GM12878 (cell line): ENCODE measurements around the gene DISC1. TPM values are rescaled to one million over a fixed set of nuclear protein-coding genes. Genes with fewer than 3 reads are reported as not detected.

Experiments
- ATAC-seq: fragments of 200-7000 bp; cut with Tn5 transposase; 3 replicates; pipeline ENCODE4 v1.9.1; 2020; ENCODE audit warnings: mild to moderate bottlenecking, moderate library complexity
- BruUV-seq: library from RNA; stranded (reverse); fragments of 400-500 nt; replicated peaks from 2 replicates; lab custom pipeline; 2021; lab: Mats Ljungman, UMichigan
- CTCF ChIA-PET: fragments of 300-600 bp; sonication (Branson Sonifier 250); formaldehyde crosslinking; extraction: SDS; loops from one replicate; lab custom pipeline; 2021; ENCODE audit warnings: inconsistent platforms; lab: Yijun Ruan, JAX
- POLR2A ChIA-PET: fragments of 350-600 bp; formaldehyde crosslinking; extraction: SDS; loops from one replicate; lab custom pipeline; 2021; ENCODE audit warnings: inconsistent platforms; lab: Charles Lee
- RAD21 ChIA-PET: fragments of 300-600 bp; sonication (Branson Sonifier 250); formaldehyde crosslinking; loops from one replicate; lab custom pipeline; 2023; ENCODE audit warnings: antibody characterized with exemption; ENCODE audit not compliant: unreplicated experiment; lab: Charles Lee
- SMC1A ChIA-PET: fragments of 300-600 bp; sonication (Branson Sonifier 250); formaldehyde crosslinking; loops from one replicate; lab custom pipeline; 2023; ENCODE audit not compliant: unreplicated experiment, uncharacterized antibody; lab: Charles Lee
- DNase-seq: peaks from one replicate; pipeline ENCODE4 v3.0.0-alpha.2; 2011; ENCODE audit warnings: low read depth, low spot score
- FAIRE-seq: peaks from 3 replicates; lab custom pipeline; 2011; peaks lifted over from hg19 to GRCh38; lab: Jason Lieb, UNC
- H2AFZ ChIP-seq: 2 replicates; pipeline ENCODE4 v1.6.0; 2011; ENCODE audit warnings: low read depth, low read length, control low read depth; ENCODE audit not compliant: control insufficient read depth
- H3K27ac ChIP-seq: 2 replicates; pipeline ENCODE4 v1.5.1; 2011; ENCODE audit warnings: control low read depth; ENCODE audit not compliant: control insufficient read depth, insufficient read depth
- H3K27me3 ChIP-seq, 2 experiments: replicated peaks in 1 of 2; 2 replicates each; pipeline versions ENCODE4 v1.6.0 to v1.6.1; 2011; ENCODE audit warnings: low read length in 1 of 2; ENCODE audit not compliant: control insufficient read depth in 2 of 2, insufficient read depth in 2 of 2
- H3K36me3 ChIP-seq, 2 experiments: 2 replicates each; pipeline ENCODE4 v1.5.1; 2011; ENCODE audit warnings: low read length in 1 of 2; ENCODE audit not compliant: control insufficient read depth in 2 of 2, insufficient read depth in 2 of 2
- H3K4me1 ChIP-seq: 2 replicates; pipeline ENCODE4 v1.6.1; 2011; ENCODE audit warnings: mild to moderate bottlenecking, low read length, moderate library complexity, mixed read lengths; ENCODE audit not compliant: control insufficient read depth, insufficient read depth
- H3K4me2 ChIP-seq: 2 replicates; pipeline ENCODE4 v1.6.0; 2011; ENCODE audit warnings: control low read depth; ENCODE audit not compliant: control insufficient read depth, insufficient read depth
- H3K4me3 ChIP-seq: fragments of 200-600 bp; sonication (generic); 2 replicates; pipeline ENCODE4 v1.5.1; 2016
- H3K79me2 ChIP-seq: 2 replicates; pipeline ENCODE4 v1.6.0; 2011; ENCODE audit warnings: low read length; ENCODE audit not compliant: control insufficient read depth, insufficient read depth
- H3K9ac ChIP-seq: 2 replicates; pipeline ENCODE4 v1.8.0; 2011; ENCODE audit warnings: low read length, control low read depth, mixed read lengths; ENCODE audit not compliant: control insufficient read depth, insufficient read depth
- H3K9me3 ChIP-seq: replicated peaks from 3 replicates; pipeline ENCODE4 v1.5.1; 2011; ENCODE audit warnings: mild to moderate bottlenecking, low read length; ENCODE audit not compliant: control insufficient read depth, insufficient read depth
- H4K20me1 ChIP-seq: 2 replicates; pipeline ENCODE4 v1.6.0; 2011; ENCODE audit not compliant: control insufficient read depth, insufficient read depth
- BHLHE40 ChIP-seq, 2 experiments: fragments of 450-650 bp in 1 of 2; IDR thresholded peaks; 2 replicates each; pipeline ENCODE4 v1.6.1; 2011 to 2017; ENCODE audit warnings: low read depth in 2 of 2, borderline replicate concordance in 1 of 2, improper control_type of control experiment in 1 of 2, low read length in 1 of 2, mild to moderate bottlenecking in 1 of 2
- FOS ChIP-seq: IDR thresholded peaks from 3 replicates; pipeline ENCODE4 v1.6.1; 2011; ENCODE audit warnings: borderline replicate concordance; ENCODE audit not compliant: insufficient read length; ENCODE audit errors: extremely low read depth
- FOXK2 ChIP-seq: fragments of 450-650 bp; IDR thresholded peaks from 2 replicates; pipeline ENCODE4 v1.6.1; 2017; ENCODE audit warnings: mild to moderate bottlenecking, moderate library complexity
- HCFC1 ChIP-seq: fragments of 150-350 bp; IDR thresholded peaks from 2 replicates; pipeline ENCODE4 v1.6.1; 2014; ENCODE audit warnings: low read length
- KDM1A ChIP-seq: fragments of 200-600 bp; sonication (generic); IDR thresholded peaks from 2 replicates; pipeline ENCODE4 v1.6.1; 2016; ENCODE audit warnings: borderline replicate concordance
- MTA3 ChIP-seq: IDR thresholded peaks from 2 replicates; pipeline ENCODE4 v1.6.1; 2012; ENCODE audit warnings: low read length, inconsistent platforms, borderline replicate concordance
- MYC ChIP-seq: IDR thresholded peaks from 2 replicates; pipeline ENCODE4 v1.6.1; 2011; ENCODE audit warnings: mild to moderate bottlenecking, low read length, moderate library complexity, inconsistent platforms; ENCODE audit not compliant: insufficient read depth, insufficient replicate concordance, insufficient read length, severe bottlenecking
- NKRF ChIP-seq: fragments of 450-650 bp; conservative IDR thresholded peaks from 2 replicates; pipeline ENCODE4 v1.6.1; 2017; ENCODE audit warnings: mild to moderate bottlenecking, moderate library complexity
- PBX3 ChIP-seq: IDR thresholded peaks from 2 replicates; pipeline ENCODE4 v1.6.1; 2011; ENCODE audit warnings: mild to moderate bottlenecking, low read depth, low read length, moderate library complexity; ENCODE audit not compliant: insufficient replicate concordance
- RAD21 ChIP-seq: IDR thresholded peaks from 2 replicates; pipeline ENCODE4 v1.6.1; 2011; ENCODE audit warnings: mild to moderate bottlenecking, low read depth, low read length, moderate library complexity; ENCODE audit not compliant: insufficient read depth
- SMARCA5 ChIP-seq: fragments of 450-650 bp; IDR thresholded peaks from 2 replicates; pipeline ENCODE4 v1.6.1; 2017; ENCODE audit warnings: mild to moderate bottlenecking
- SREBF1 ChIP-seq: IDR thresholded peaks from 2 replicates; pipeline ENCODE4 v1.6.1; 2012; ENCODE audit warnings: mild to moderate bottlenecking, low read length
- TCF7 ChIP-seq: IDR thresholded peaks from 2 replicates; pipeline ENCODE4 v1.6.1; 2014; ENCODE audit warnings: antibody characterized with exemption, borderline replicate concordance
- WGBS: methylation state at CpG from one replicate; pipeline ENCODE4 v1.1.6; 2016; ENCODE audit warnings: low lambda C conversion rate; ENCODE audit not compliant: insufficient replicate concordance, insufficient coverage; ENCODE audit errors: missing lambda C conversion rate; 5-methylcytosine and 5-hydroxymethylcytosine counted together
- in situ Hi-C: fragments of 300-500 bp; cut with MboI; formaldehyde crosslinking; loops from 9 replicates; pipeline ENCODE4 v1.14.3; 2018; ENCODE audit warnings: mixed read lengths
- intact Hi-C: fragments of 100-400 bp; cut with micrococcal nuclease; formaldehyde crosslinking; loops from one replicate; pipeline ENCODE4 v1.14.2; 2022; ENCODE audit not compliant: unreplicated experiment
- polyA plus RNA-seq, 11 experiments: library from polyadenylated mRNA; depleted of rRNA in 4 of 11; unstranded in 6 of 11; stranded (reverse) in 5 of 11; fragments of >200 nt; fragmentation: Nextera tagmentation in 4 of 11; fragmentation: Illumina TruSeq in 1 of 11; extraction: Ambion mirVana in 4 of 11; extraction: Trizol in 1 of 11; gene quantifications; 1 replicate in 1 of 11; 2 replicates in 10 of 11; pipeline versions ENCODE4 v1.2.1 to v1.2.3, GENCODE V29; 2011 to 2016; ENCODE audit warnings: inconsistent platforms in 2 of 11, missing spikeins in 2 of 11, low read depth in 1 of 11
- total RNA-seq, 4 experiments: library from RNA; depleted of rRNA in 3 of 4; stranded (reverse); fragments of >200 nt in 3 of 4; fragmentation: Illumina TruSeq in 1 of 4; extraction: Trizol in 1 of 4; gene quantifications; 2 replicates each; pipeline versions ENCODE4 v1.2.1 to v1.2.3, GENCODE V29; 2013 to 2021
- TF ChIP-seq, protein P1 (sequence below): fragments of 450-650 bp; IDR thresholded peaks from 2 replicates; pipeline ENCODE4 v1.6.1; 2014; ENCODE audit warnings: mild to moderate bottlenecking
- TF ChIP-seq, protein P2 (sequence below): IDR thresholded peaks from 2 replicates; pipeline ENCODE4 v1.6.1; 2012; ENCODE audit warnings: low read depth, low read length, improper control_type of control experiment

DISC1 gene
- total and polyA plus RNA-seq, 10 of the 15 experiments (the other 5 are each of a cell fraction or from before 2014, with no cell fraction given), result 0.05 to 0.72 (median 0.19) TPM; not detected in 1

DNA sequence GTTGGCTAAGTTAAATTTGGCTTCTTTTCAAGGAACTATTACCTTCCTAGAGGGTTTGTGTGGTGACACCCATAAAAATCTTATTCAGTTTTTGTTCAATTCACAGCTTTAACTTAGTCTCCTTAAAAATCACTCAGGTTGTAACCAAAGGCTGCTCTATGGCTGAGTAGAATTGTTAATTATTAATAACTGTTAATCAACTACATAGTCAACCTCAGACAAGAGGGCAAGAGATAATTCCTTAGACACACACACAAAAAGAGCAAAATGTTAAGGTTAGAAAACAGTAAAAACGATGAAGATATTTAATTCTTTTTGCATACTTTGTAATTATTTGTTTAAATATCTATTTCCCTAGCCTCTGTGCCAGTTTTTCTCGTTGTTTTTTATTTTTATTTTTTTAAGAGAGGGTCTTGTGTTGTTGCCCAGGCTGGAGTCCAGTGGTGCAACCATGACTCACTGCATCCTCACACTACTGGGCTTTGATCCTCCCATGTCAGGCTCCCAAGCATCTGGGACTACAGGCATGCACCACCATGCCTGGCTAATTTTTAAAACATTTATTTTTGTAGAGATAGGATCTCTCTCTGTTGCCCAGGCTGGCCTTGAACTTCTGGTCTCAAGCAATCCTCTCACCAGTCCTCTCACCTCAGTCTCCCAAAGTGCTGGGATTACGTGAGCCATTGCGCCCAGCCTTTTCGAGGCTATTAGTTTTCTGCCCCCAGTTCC, 215.2 kb downstream of the DISC1 start:
- Histone ChIP-seq H3K4me3 (no peak overlapping the region), H4K20me1 (no peaks in the 10 kb centered on the region), H3K4me2 (no peak overlapping the region), H3K4me1 (no peaks in the 10 kb centered on the region), H3K9me3 (no peaks in the 10 kb centered on the region), H3K36me3 (no peaks in the 10 kb centered on the region), H2AFZ (no peak overlapping the region), H3K9ac (no peak overlapping the region), H3K79me2 (no peaks in the 10 kb centered on the region), H3K27me3 (no peaks in the 10 kb centered on the region), H3K27ac (no peak overlapping the region)
- intact Hi-C loops (no loop called here), in situ Hi-C loops (no loop called here)
- no TSS peak for BruUV-seq
- CTCF ChIA-PET, result no interaction called here
- no peak for DNase-seq
- 18% methylated on average over 5 of the region's 5 CpGs for WGBS
- FAIRE-seq, result no peak
- POLR2A ChIA-PET, result no interaction called here
- RAD21 ChIA-PET, result no interaction called here
- ATAC-seq, result no peak
- no peak for TF ChIP-seq MYC
- TF ChIP-seq, protein P1, sequence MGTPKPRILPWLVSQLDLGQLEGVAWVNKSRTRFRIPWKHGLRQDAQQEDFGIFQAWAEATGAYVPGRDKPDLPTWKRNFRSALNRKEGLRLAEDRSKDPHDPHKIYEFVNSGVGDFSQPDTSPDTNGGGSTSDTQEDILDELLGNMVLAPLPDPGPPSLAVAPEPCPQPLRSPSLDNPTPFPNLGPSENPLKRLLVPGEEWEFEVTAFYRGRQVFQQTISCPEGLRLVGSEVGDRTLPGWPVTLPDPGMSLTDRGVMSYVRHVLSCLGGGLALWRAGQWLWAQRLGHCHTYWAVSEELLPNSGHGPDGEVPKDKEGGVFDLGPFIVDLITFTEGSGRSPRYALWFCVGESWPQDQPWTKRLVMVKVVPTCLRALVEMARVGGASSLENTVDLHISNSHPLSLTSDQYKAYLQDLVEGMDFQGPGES, result no peak
- TF ChIP-seq SMARCA5, result no peak
- TF ChIP-seq BHLHE40 (IDR thresholded peaks at IDR 0.05; ENCODE audit: borderline replicate concordance in 1 of 2, low read depth in 2 of 2, low read length in 1 of 2), result no peak
- TF ChIP-seq SREBF1, result no peak
- TF ChIP-seq RAD21, result no peak
- TF ChIP-seq TCF7, result no peak
- no peak for TF ChIP-seq NKRF
- no peak for TF ChIP-seq PBX3
- no peak for TF ChIP-seq FOS
- TF ChIP-seq KDM1A, result no peak
- no peak for TF ChIP-seq HCFC1
- TF ChIP-seq FOXK2, result no peak
- TF ChIP-seq, protein P2, sequence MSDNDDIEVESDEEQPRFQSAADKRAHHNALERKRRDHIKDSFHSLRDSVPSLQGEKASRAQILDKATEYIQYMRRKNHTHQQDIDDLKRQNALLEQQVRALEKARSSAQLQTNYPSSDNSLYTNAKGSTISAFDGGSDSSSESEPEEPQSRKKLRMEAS, result no peak
- no peak for TF ChIP-seq MTA3
- SMC1A ChIA-PET, result no interaction called here
